DND-41 (cell line): ENCODE data around the gene CREBBP.

Source experiments
- ATAC-seq: fragments of 200-7000 bp; cut with Tn5 transposase; 3 replicates; pipeline ENCODE4 v1.9.1; 2021; ENCODE audit warnings: low read depth; ENCODE audit not compliant: insufficient read depth
- DNase-seq: peaks from one replicate; pipeline ENCODE4 v3.0.0-alpha.2; 2020
- H2AFZ ChIP-seq: 2 replicates; pipeline ENCODE4 v1.6.0; 2012; ENCODE audit warnings: low read depth, low read length
- H3K27ac ChIP-seq: 2 replicates; pipeline ENCODE4 v1.5.1; 2012; ENCODE audit warnings: low read length, inconsistent platforms
- H3K27me3 ChIP-seq: fragments of 200-600 bp; sonication (generic); 2 replicates; pipeline ENCODE4 v1.6.0; 2012; ENCODE audit warnings: low read length, mild to moderate bottlenecking, inconsistent platforms; ENCODE audit not compliant: insufficient read depth, poor library complexity
- H3K36me3 ChIP-seq: 2 replicates; pipeline ENCODE4 v1.5.1; 2012; ENCODE audit warnings: low read length, inconsistent platforms; ENCODE audit not compliant: insufficient read depth
- H3K4me1 ChIP-seq: 2 replicates; pipeline ENCODE4 v1.5.1; 2012; ENCODE audit warnings: mild to moderate bottlenecking, low read length; ENCODE audit not compliant: insufficient read depth
- H3K4me2 ChIP-seq: 2 replicates; pipeline ENCODE4 v1.6.0; 2012; ENCODE audit warnings: mild to moderate bottlenecking, moderate library complexity, low read length, inconsistent platforms; ENCODE audit not compliant: insufficient read depth
- H3K4me3 ChIP-seq, 2 experiments: fragments of 200-600 bp in 1 of 2; shearing (Covaris generic) in 1 of 2; 2 replicates each; pipeline ENCODE4 v1.5.1; 2012 to 2016; ENCODE audit warnings: inconsistent platforms in 2 of 2, low read length in 2 of 2, mild to moderate bottlenecking in 2 of 2, low read depth in 1 of 2, moderate library complexity in 1 of 2
- H3K79me2 ChIP-seq: 2 replicates; pipeline ENCODE4 v1.6.0; 2012; ENCODE audit warnings: low read length, inconsistent platforms; ENCODE audit not compliant: insufficient read depth
- H3K9ac ChIP-seq: 2 replicates; pipeline ENCODE4 v1.6.0; 2012; ENCODE audit warnings: low read depth, mild to moderate bottlenecking, inconsistent platforms, low read length, moderate library complexity
- H3K9me3 ChIP-seq: 2 replicates; pipeline ENCODE4 v1.5.1; 2012; ENCODE audit warnings: low read length, moderate library complexity, mild to moderate bottlenecking, inconsistent platforms; ENCODE audit not compliant: insufficient read depth, severe bottlenecking
- H4K20me1 ChIP-seq: 2 replicates; pipeline ENCODE4 v1.6.0; 2012; ENCODE audit warnings: low read length; ENCODE audit not compliant: insufficient read depth
- EZH2 ChIP-seq: IDR thresholded peaks from 3 replicates; pipeline ENCODE4 v1.6.1; 2012; ENCODE audit warnings: borderline replicate concordance, low read depth, mild to moderate bottlenecking, moderate library complexity, low read length, inconsistent platforms; ENCODE audit not compliant: severe bottlenecking
- TF ChIP-seq, protein P1 (sequence below): IDR thresholded peaks from 2 replicates; pipeline ENCODE4 v1.5.1; 2012; ENCODE audit warnings: borderline replicate concordance, low read length, moderate library complexity, mild to moderate bottlenecking; ENCODE audit not compliant: poor library complexity, severe bottlenecking; ENCODE audit errors: extremely low read depth

CREBBP gene

DNA sequence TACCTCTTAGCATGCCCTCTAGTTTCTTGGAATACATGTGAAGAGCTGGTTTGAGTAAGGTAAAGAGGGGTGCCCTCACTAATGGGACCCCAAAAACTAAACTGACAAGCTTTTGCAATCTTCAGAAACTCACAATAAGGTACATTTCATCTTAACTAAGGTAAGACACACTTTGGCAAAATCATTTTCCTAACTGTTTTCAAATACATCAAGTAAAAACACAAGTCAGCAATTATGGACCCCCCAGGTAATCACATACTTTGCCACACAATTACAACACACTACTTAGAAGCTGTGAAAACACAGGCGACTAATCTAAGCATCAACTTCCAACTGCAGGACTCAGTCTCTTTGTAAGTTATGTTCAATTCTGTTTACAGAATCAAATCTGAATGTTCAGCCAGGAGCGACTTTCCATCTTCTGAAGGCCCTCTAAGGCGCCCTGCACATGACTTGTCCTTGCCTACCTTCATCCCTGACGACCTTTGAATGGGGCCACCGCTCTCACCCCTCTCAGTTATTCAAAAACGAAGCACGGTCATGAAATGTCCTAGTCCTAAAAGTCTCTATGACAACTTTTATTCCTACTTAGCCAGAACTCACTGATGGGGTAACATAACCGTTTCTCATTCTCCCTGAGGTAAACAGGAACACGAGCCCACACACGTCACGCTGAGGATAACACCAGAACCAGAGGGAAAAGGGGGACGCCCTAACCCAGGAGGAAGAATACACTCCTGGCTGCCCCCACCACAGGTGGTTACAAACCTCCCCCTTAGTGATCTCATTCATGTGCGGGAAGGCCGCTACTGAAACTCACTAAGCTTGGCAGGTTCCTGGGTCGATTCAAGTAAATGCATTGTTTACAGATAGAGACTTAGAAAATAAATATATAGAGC is 5.5 kb downstream of the CREBBP start:
- H3K4me1 ChIP-seq = peaks cover 47% of the 10 kb centered on the region
- H2AFZ ChIP-seq = no peak overlapping the region
- H3K9ac ChIP-seq = no peak overlapping the region
- H3K4me3 ChIP-seq = no peak overlapping the region
- peaks cover 92% of the 10 kb centered on the region for H4K20me1 ChIP-seq
- TF ChIP-seq EZH2 = no peak
- TF ChIP-seq, protein P1, sequence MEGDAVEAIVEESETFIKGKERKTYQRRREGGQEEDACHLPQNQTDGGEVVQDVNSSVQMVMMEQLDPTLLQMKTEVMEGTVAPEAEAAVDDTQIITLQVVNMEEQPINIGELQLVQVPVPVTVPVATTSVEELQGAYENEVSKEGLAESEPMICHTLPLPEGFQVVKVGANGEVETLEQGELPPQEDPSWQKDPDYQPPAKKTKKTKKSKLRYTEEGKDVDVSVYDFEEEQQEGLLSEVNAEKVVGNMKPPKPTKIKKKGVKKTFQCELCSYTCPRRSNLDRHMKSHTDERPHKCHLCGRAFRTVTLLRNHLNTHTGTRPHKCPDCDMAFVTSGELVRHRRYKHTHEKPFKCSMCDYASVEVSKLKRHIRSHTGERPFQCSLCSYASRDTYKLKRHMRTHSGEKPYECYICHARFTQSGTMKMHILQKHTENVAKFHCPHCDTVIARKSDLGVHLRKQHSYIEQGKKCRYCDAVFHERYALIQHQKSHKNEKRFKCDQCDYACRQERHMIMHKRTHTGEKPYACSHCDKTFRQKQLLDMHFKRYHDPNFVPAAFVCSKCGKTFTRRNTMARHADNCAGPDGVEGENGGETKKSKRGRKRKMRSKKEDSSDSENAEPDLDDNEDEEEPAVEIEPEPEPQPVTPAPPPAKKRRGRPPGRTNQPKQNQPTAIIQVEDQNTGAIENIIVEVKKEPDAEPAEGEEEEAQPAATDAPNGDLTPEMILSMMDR = no peak
- H3K79me2 ChIP-seq = peaks cover 98% of the 10 kb centered on the region
- peak overlapping the region; percentile 96; the same call in 1 of the 2 replicates for H3K4me2 ChIP-seq
- no peak overlapping the region for H3K27ac ChIP-seq
- no peak for DNase-seq
- ATAC-seq = no peak
- no peaks in the 10 kb centered on the region for H3K27me3 ChIP-seq
- H3K36me3 ChIP-seq = peaks cover 21% of the 10 kb centered on the region
- no peaks in the 10 kb centered on the region for H3K9me3 ChIP-seq

DNA sequence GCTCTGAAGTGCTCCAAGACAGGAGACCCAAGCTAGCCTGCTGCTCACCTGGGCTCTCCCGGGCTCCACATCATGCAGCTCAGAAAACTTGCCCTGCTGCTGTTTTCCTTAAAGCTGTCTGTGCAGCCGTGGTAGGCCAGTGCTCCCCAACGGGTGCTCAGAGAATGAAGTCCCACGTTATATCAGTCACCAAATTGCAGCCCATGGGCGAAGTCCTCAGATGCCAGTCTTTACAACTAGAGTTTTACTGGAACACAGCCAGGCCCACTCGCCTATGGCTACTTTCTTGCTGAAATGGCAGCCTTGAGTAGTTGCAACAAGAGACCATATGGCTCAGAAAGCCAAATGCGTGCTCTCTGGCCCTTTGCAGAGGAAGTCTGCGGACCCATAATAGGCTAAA is 6.3 kb downstream of the CREBBP start:
- H3K9ac ChIP-seq = no peak overlapping the region
- peaks cover 96% of the 10 kb centered on the region for H4K20me1 ChIP-seq
- H3K9me3 ChIP-seq = no peaks in the 10 kb centered on the region
- H3K36me3 ChIP-seq = peaks cover 21% of the 10 kb centered on the region
- no peaks in the 10 kb centered on the region for H3K27me3 ChIP-seq
- no peak for ATAC-seq
- no peak for DNase-seq
- H2AFZ ChIP-seq = no peak overlapping the region
- peak overlapping the region; percentile 96; the same call in 1 of the 2 replicates for H3K4me2 ChIP-seq
- H3K4me1 ChIP-seq = peaks cover 45% of the 10 kb centered on the region
- peaks cover 100% of the 10 kb centered on the region for H3K79me2 ChIP-seq
- H3K27ac ChIP-seq = no peak overlapping the region
- H3K4me3 ChIP-seq = no peak overlapping the region
- TF ChIP-seq, protein P1 = no peak
- no peak for TF ChIP-seq EZH2

DNA sequence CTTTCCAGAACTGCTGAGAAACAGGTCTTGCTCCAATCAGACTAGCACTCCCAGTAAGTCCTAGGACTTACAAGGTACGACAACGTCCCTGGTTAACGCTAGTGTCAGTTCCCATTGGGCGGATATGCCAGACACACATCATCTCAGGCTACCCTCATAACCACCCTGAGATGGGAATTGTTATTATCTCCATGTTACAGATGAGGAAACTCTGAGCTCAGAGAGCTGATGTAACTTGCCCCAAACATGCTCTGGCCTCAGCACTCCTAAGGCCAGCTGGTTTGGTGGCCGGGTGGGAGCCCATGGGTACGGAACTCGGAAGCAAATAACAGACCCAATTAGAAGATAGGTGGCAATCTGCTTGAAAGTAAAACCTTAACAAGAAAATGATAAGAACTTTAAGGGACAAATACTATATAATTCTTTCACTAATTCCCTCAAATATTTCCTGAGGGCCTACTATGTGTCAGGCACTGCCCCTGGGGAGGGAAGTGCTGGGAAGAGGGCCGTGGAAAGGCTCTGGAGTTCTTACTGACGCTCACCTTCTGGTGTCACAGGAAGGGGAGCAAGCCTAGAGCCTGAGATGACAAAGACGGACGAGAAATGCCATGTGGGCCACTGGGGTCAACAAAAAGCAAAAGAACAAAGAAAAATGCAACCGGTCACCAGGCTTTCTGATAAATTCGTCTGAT is 6.9 kb downstream of the CREBBP start:
- Histone ChIP-seq H3K9me3 (no peaks in the 10 kb centered on the region), H3K4me3 (no peak overlapping the region), H2AFZ (no peak overlapping the region), H3K4me2 (peak overlapping the region; percentile 11; the same call in 1 of the 2 replicates), H3K27me3 (no peaks in the 10 kb centered on the region), H3K4me1 (peaks cover 38% of the 10 kb centered on the region), H3K27ac (no peak overlapping the region), H3K36me3 (peaks cover 24% of the 10 kb centered on the region), H4K20me1 (peaks cover 96% of the 10 kb centered on the region), H3K79me2 (peaks cover 100% of the 10 kb centered on the region), H3K9ac (no peak overlapping the region)
- ATAC-seq (no peak), DNase-seq (no peak)
- no peak for TF ChIP-seq EZH2
- TF ChIP-seq, protein P1 = no peak
